A673 (cell line): Measurements from ENCODE around the gene MYO3A. TPM values are rescaled to one million over a fixed set of nuclear protein-coding genes. Genes with fewer than 3 reads are reported as not detected.

Experiments used
- BruUV-seq: library from RNA; stranded (reverse); fragments of 400-500 nt; replicated peaks from 2 replicates; lab custom pipeline; 2021; lab: Mats Ljungman, UMichigan
- CTCF ChIA-PET: fragments of 300-600 bp; sonication (Branson Sonifier 250); formaldehyde crosslinking; loops from one replicate; lab custom pipeline; 2022; ENCODE audit warnings: antibody characterized with exemption; lab: Charles Lee
- POLR2A ChIA-PET: fragments of 300-600 bp; sonication (Branson Sonifier 250); formaldehyde crosslinking; loops from one replicate; lab custom pipeline; 2022; ENCODE audit warnings: antibody characterized with exemption; ENCODE audit not compliant: low non-redundant PET; lab: Charles Lee
- DNase-seq: peaks from one replicate; pipeline ENCODE4 v3.0.0-alpha.2; 2015; ENCODE audit warnings: low spot score
- H3K27ac ChIP-seq: fragments of 200-600 bp; sonication (generic); 2 replicates; pipeline ENCODE4 v1.5.1; 2016; ENCODE audit warnings: mixed run types, low read depth, mild to moderate bottlenecking, mixed read lengths, antibody characterized with exemption, low read length; ENCODE audit not compliant: poor library complexity, severe bottlenecking
- H3K27me3 ChIP-seq: fragments of 200-600 bp; sonication (generic); replicated peaks from 2 replicates; pipeline ENCODE4 v1.6.1; 2017; ENCODE audit warnings: mixed run types, low read depth, mild to moderate bottlenecking, mixed read lengths, antibody characterized with exemption, low read length; ENCODE audit not compliant: insufficient read depth, poor library complexity
- H3K36me3 ChIP-seq: fragments of 200-600 bp; sonication (generic); 2 replicates; pipeline ENCODE4 v1.6.1; 2016; ENCODE audit warnings: mixed run types, mild to moderate bottlenecking, mixed read lengths, antibody characterized with exemption, low read length; ENCODE audit not compliant: insufficient read depth, poor library complexity, severe bottlenecking
- H3K4me1 ChIP-seq: fragments of 200-600 bp; sonication (generic); 2 replicates; pipeline ENCODE4 v1.6.1; 2017; ENCODE audit warnings: mixed run types, mild to moderate bottlenecking, mixed read lengths, antibody characterized with exemption, low read length; ENCODE audit not compliant: insufficient read depth, poor library complexity, severe bottlenecking
- H3K4me3 ChIP-seq: fragments of 200-600 bp; sonication (generic); 2 replicates; pipeline ENCODE4 v1.5.1; 2016; ENCODE audit warnings: low read depth, mixed run types, mild to moderate bottlenecking, mixed read lengths, low read length; ENCODE audit not compliant: poor library complexity, severe bottlenecking
- H3K9me3 ChIP-seq: fragments of 200-600 bp; sonication (generic); 2 replicates; pipeline ENCODE4 v1.6.1; 2016; ENCODE audit warnings: mixed run types, low read depth, mild to moderate bottlenecking, mixed read lengths, antibody characterized with exemption, low read length; ENCODE audit not compliant: poor library complexity, severe bottlenecking
- CTCF ChIP-seq: fragments of 300-800, 200-600 bp; sonication (generic); conservative IDR thresholded peaks from 2 replicates; pipeline ENCODE4 v1.5.1; 2017; ENCODE audit warnings: low read depth, mild to moderate bottlenecking, antibody characterized with exemption, low read length, moderate library complexity, mixed read lengths
- EZH2 ChIP-seq: fragments of 200-600 bp; sonication (generic); IDR thresholded peaks from 2 replicates; pipeline ENCODE4 v1.6.1; 2017; ENCODE audit warnings: borderline replicate concordance, low read depth, mild to moderate bottlenecking, mixed read lengths, antibody characterized with exemption, low read length; ENCODE audit not compliant: poor library complexity, severe bottlenecking
- intact Hi-C: fragments of 100-400 bp; cut with micrococcal nuclease; formaldehyde crosslinking; loops from one replicate; pipeline ENCODE4 v1.10.0; 2022; ENCODE audit not compliant: unreplicated experiment
- total RNA-seq: library from RNA; stranded (reverse); gene quantifications from 2 replicates; pipeline ENCODE4 v1.2.3, GENCODE V29; 2021

The MYO3A gene
- total RNA-seq, 1 experiment from 2014 or later = 0.88 TPM

- TF ChIP-seq CTCF (no peak), EZH2 (no peak)
Measured at GRCh38 chr10:26172131-26172530, 238.1 kb downstream of the MYO3A start.

GRCh38 chr10:26173837-26174236, 239.8 kb downstream of the MYO3A start:
- Histone ChIP-seq H3K27ac (no peak overlapping the region), H3K4me3 (no peak overlapping the region), H3K27me3 (no peaks in the 10 kb centered on the region), H3K9me3 (no peaks in the 10 kb centered on the region), H3K4me1 (peaks cover 12% of the 10 kb centered on the region), H3K36me3 (no peaks in the 10 kb centered on the region)
- intact Hi-C loops = no loop called here
- CTCF ChIA-PET = no interaction called here
- no TSS peak for BruUV-seq
- no peak for TF ChIP-seq EZH2
- no peak for TF ChIP-seq CTCF
- POLR2A ChIA-PET = no interaction called here
- DNase-seq = no peak

More at GRCh38 chr10:26172131-26172530, 238.1 kb downstream of the MYO3A start:
- Histone ChIP-seq H3K4me3 (no peak overlapping the region), H3K36me3 (no peaks in the 10 kb centered on the region), H3K27ac (no peak overlapping the region), H3K27me3 (no peaks in the 10 kb centered on the region), H3K9me3 (no peaks in the 10 kb centered on the region), H3K4me1 (peaks cover 12% of the 10 kb centered on the region)
- DNase-seq = no peak
- CTCF ChIA-PET = no interaction called here
- POLR2A ChIA-PET = no interaction called here
- intact Hi-C loops = no loop called here
- BruUV-seq = no TSS peak

GRCh38 chr10:26177341-26177740, 243.3 kb downstream of the MYO3A start:
- H3K27ac ChIP-seq = no peak overlapping the region
- no peak for DNase-seq
- H3K36me3 ChIP-seq = no peaks in the 10 kb centered on the region
- H3K9me3 ChIP-seq = no peaks in the 10 kb centered on the region
- TF ChIP-seq CTCF = no peak
- TF ChIP-seq EZH2 = no peak
- BruUV-seq = no TSS peak
- no peak overlapping the region for H3K4me3 ChIP-seq
- intact Hi-C loops = no loop called here
- H3K27me3 ChIP-seq = no peaks in the 10 kb centered on the region
- H3K4me1 ChIP-seq = no peaks in the 10 kb centered on the region
- POLR2A ChIA-PET = no interaction called here
- CTCF ChIA-PET = no interaction called here
